Endothelial cell of umbilical vein (primary cell): ENCODE results near the gene DNAH3. TPM values are rescaled to one million over a fixed set of nuclear protein-coding genes. Genes with fewer than 3 reads are reported as not detected.

ENCODE experiments used
- BruUV-seq: library from RNA; stranded (reverse); fragments of 400-500 nt; replicated peaks from 2 replicates; lab custom pipeline; 2021; lab: Mats Ljungman, UMichigan
- CTCF ChIA-PET: fragments of 300-600, 350-600 bp; sonication (Branson Sonifier 250); formaldehyde crosslinking; loops from one replicate; lab custom pipeline; 2021; ENCODE audit warnings: antibody characterized with exemption, inconsistent platforms; lab: Charles Lee
- POLR2A ChIA-PET: fragments of 300-600, 350-600 bp; sonication (Branson Sonifier 250); formaldehyde crosslinking; loops from one replicate; lab custom pipeline; 2021; ENCODE audit warnings: antibody characterized with exemption, inconsistent platforms; lab: Charles Lee
- DNase-seq: peaks from one replicate; pipeline ENCODE4 v3.0.0-alpha.2; 2011; ENCODE audit warnings: low read depth, low spot score
- FAIRE-seq: peaks from 2 replicates; lab custom pipeline; 2011; peaks lifted over from hg19 to GRCh38; lab: Jason Lieb, UNC
- H2AFZ ChIP-seq: 2 replicates; pipeline ENCODE4 v1.6.0; 2012; ENCODE audit warnings: low read depth, low read length, control low read depth, inconsistent platforms
- H3K27ac ChIP-seq: 2 replicates; pipeline ENCODE4 v1.5.1; 2011; ENCODE audit warnings: low read depth, mild to moderate bottlenecking, control low read depth, low read length, moderate library complexity; ENCODE audit not compliant: insufficient read depth
- H3K27me3 ChIP-seq, 2 experiments: 2 replicates each; pipeline versions ENCODE4 v1.6.0 to v1.6.1; 2011; ENCODE audit warnings: low read length in 2 of 2, mixed read lengths in 1 of 2; ENCODE audit not compliant: control insufficient read depth in 2 of 2, insufficient read depth in 2 of 2
- H3K36me3 ChIP-seq, 2 experiments: 2 replicates in 1 of 2; 3 replicates in 1 of 2; pipeline ENCODE4 v1.5.1; 2011; ENCODE audit warnings: low read length in 2 of 2, mild to moderate bottlenecking in 1 of 2, moderate library complexity in 1 of 2; ENCODE audit not compliant: control insufficient read depth in 2 of 2, insufficient read depth in 2 of 2; ENCODE audit errors: extremely low read depth in 1 of 2
- H3K4me1 ChIP-seq: 3 replicates; pipeline ENCODE4 v1.5.1; 2011; ENCODE audit warnings: mild to moderate bottlenecking, low read length; ENCODE audit not compliant: control insufficient read depth, insufficient read depth; ENCODE audit errors: extremely low read depth
- H3K4me2 ChIP-seq: 2 replicates; pipeline ENCODE4 v1.6.1; 2011; ENCODE audit warnings: low read length, control low read depth, mixed read lengths; ENCODE audit not compliant: insufficient read depth
- H3K4me3 ChIP-seq, 3 experiments: fragments of 200-600 bp in 1 of 3; sonication (generic), shearing (Covaris generic) in 1 of 3; replicated peaks in 1 of 3; 2 replicates each; pipeline ENCODE4 v1.5.1; 2011 to 2016; ENCODE audit warnings: control low read depth in 3 of 3, low read length in 3 of 3, mild to moderate bottlenecking in 2 of 3, inconsistent platforms in 1 of 3, low read depth in 1 of 3, moderate library complexity in 1 of 3; ENCODE audit not compliant: insufficient read depth in 1 of 3
- H3K79me2 ChIP-seq: 2 replicates; pipeline ENCODE4 v1.6.0; 2012; ENCODE audit warnings: low read length, inconsistent platforms; ENCODE audit not compliant: control insufficient read depth, insufficient read depth
- H3K9ac ChIP-seq: replicated peaks from 2 replicates; pipeline ENCODE3; 2011; ENCODE audit warnings: low read length, control low read depth; ENCODE audit not compliant: insufficient read depth; ENCODE audit errors: extremely low read depth
- H3K9me1 ChIP-seq: replicated peaks from 3 replicates; pipeline ENCODE4 v1.6.0; 2011; ENCODE audit warnings: mild to moderate bottlenecking, low read length; ENCODE audit not compliant: control insufficient read depth, insufficient read depth; ENCODE audit errors: extremely low read depth
- H3K9me3 ChIP-seq: replicated peaks from 2 replicates; pipeline ENCODE4 v1.5.1; 2012; ENCODE audit warnings: low read length, inconsistent platforms; ENCODE audit not compliant: control insufficient read depth, insufficient read depth
- H4K20me1 ChIP-seq: replicated peaks from 2 replicates; pipeline ENCODE3; 2011; ENCODE audit warnings: mild to moderate bottlenecking, low read length; ENCODE audit not compliant: control insufficient read depth, insufficient read depth; ENCODE audit errors: extremely low read depth
- EZH2 ChIP-seq: IDR thresholded peaks from 2 replicates; pipeline ENCODE4 v1.6.1; 2012; ENCODE audit warnings: borderline replicate concordance, low read depth, mild to moderate bottlenecking, moderate library complexity, low read length, inconsistent platforms; ENCODE audit not compliant: severe bottlenecking
- FOS ChIP-seq: IDR thresholded peaks from 2 replicates; pipeline ENCODE4 v1.6.1; 2011; ENCODE audit warnings: mild to moderate bottlenecking, low read length, moderate library complexity, borderline replicate concordance; ENCODE audit not compliant: insufficient read depth
- GATA2 ChIP-seq: IDR thresholded peaks from 2 replicates; pipeline ENCODE4 v1.7.0; 2011; ENCODE audit warnings: low read depth, mild to moderate bottlenecking, moderate library complexity, mixed read lengths, low read length; ENCODE audit not compliant: insufficient read length, insufficient read depth
- JUN ChIP-seq: IDR thresholded peaks from 2 replicates; pipeline ENCODE4 v1.6.1; 2011; ENCODE audit warnings: borderline replicate concordance, low read depth; ENCODE audit not compliant: insufficient read length, insufficient read depth
- MYC ChIP-seq: IDR thresholded peaks from one replicate; pipeline ENCODE4 v1.6.1; 2011; ENCODE audit warnings: mild to moderate bottlenecking, low read depth, low read length
- POLR2A ChIP-seq: IDR thresholded peaks from 2 replicates; pipeline ENCODE4 v1.6.1; 2012; ENCODE audit warnings: low read depth, mild to moderate bottlenecking, control low read depth, low read length
- POLR2AphosphoS5 ChIP-seq: IDR thresholded peaks from 2 replicates; pipeline ENCODE4 v1.6.1; 2012; ENCODE audit warnings: low read depth, mild to moderate bottlenecking, control low read depth, low read length, moderate library complexity; ENCODE audit not compliant: insufficient read depth
- dilution Hi-C: fragments of 300-500 bp; cut with MboI; formaldehyde crosslinking; loops from one replicate; pipeline ENCODE4 v1.15.0; 2019; ENCODE audit warnings: low sequenced_read_pairs; ENCODE audit not compliant: extremely low pct_ligation_motif_present
- intact Hi-C: fragments of 100-400 bp; cut with micrococcal nuclease; formaldehyde crosslinking; loops from one replicate; pipeline ENCODE4 v1.10.0; 2022
- polyA plus RNA-seq, 4 experiments: library from polyadenylated mRNA; depleted of rRNA in 3 of 4; stranded (reverse) in 3 of 4; unstranded in 1 of 4; fragments of >200 nt; gene quantifications; 2 replicates each; pipeline versions ENCODE4 v1.2.1 to v1.2.3, GENCODE V29; 2011 to 2012; ENCODE audit warnings: missing spikeins in 1 of 4
- total RNA-seq: library from RNA; stranded (reverse); gene quantifications from 2 replicates; pipeline ENCODE4 v1.2.3, GENCODE V29; 2021
- TF ChIP-seq, protein P1 (sequence below), 2 donors: IDR thresholded peaks; 1 replicate in 1 of 2; 2 replicates in 1 of 2; pipeline ENCODE4 v1.5.1; 2011; ENCODE audit warnings: low read length in 2 of 2, mild to moderate bottlenecking in 2 of 2, moderate library complexity in 2 of 2, control low read depth in 1 of 2, inconsistent platforms in 1 of 2, low read depth in 1 of 2; ENCODE audit not compliant: insufficient read depth in 1 of 2; ENCODE audit errors: extremely low read depth in 1 of 2
- TF ChIP-seq, protein P2 (sequence below): IDR thresholded peaks from 2 replicates; pipeline ENCODE4 v1.6.1; 2011; ENCODE audit not compliant: insufficient read depth, insufficient read length

DNAH3 gene
- total and polyA plus RNA-seq, 2 donors (not counting 3 experiments of a cell fraction or from before 2014, with no cell fraction given): not detected

- no peak overlapping the region for H3K4me2 ChIP-seq
- no peak overlapping the region for H3K27ac ChIP-seq
- no peaks in the 10 kb centered on the region for H3K36me3 ChIP-seq
- no peak for TF ChIP-seq POLR2A
- TF ChIP-seq FOS: no peak
- TF ChIP-seq GATA2: no peak
- TF ChIP-seq, protein P1, sequence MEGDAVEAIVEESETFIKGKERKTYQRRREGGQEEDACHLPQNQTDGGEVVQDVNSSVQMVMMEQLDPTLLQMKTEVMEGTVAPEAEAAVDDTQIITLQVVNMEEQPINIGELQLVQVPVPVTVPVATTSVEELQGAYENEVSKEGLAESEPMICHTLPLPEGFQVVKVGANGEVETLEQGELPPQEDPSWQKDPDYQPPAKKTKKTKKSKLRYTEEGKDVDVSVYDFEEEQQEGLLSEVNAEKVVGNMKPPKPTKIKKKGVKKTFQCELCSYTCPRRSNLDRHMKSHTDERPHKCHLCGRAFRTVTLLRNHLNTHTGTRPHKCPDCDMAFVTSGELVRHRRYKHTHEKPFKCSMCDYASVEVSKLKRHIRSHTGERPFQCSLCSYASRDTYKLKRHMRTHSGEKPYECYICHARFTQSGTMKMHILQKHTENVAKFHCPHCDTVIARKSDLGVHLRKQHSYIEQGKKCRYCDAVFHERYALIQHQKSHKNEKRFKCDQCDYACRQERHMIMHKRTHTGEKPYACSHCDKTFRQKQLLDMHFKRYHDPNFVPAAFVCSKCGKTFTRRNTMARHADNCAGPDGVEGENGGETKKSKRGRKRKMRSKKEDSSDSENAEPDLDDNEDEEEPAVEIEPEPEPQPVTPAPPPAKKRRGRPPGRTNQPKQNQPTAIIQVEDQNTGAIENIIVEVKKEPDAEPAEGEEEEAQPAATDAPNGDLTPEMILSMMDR (IDR thresholded peaks at IDR 0.05; ENCODE audit: extremely low read depth in 1 of 2, insufficient read depth in 1 of 2, low read depth in 1 of 2, low read length in 2 of 2): no peak
- TF ChIP-seq POLR2AphosphoS5: no peak
- TF ChIP-seq EZH2: no peak
- TF ChIP-seq, protein P2, sequence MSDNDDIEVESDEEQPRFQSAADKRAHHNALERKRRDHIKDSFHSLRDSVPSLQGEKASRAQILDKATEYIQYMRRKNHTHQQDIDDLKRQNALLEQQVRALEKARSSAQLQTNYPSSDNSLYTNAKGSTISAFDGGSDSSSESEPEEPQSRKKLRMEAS: no peak
- no peak for TF ChIP-seq MYC
- no peak for TF ChIP-seq JUN
- ChIA-PET POLR2A (no interaction called here), CTCF (no interaction called here)
- no peaks in the 10 kb centered on the region for H4K20me1 ChIP-seq
- no peak for DNase-seq
- H3K27me3 ChIP-seq: peaks cover 0 to 3% of the 10 kb centered on the region in 2 experiments
- dilution Hi-C loops: no loop called here
- no peaks in the 10 kb centered on the region for H3K9me3 ChIP-seq
- H3K4me3 ChIP-seq: no peak overlapping the region
- H2AFZ ChIP-seq: no peak overlapping the region
- H3K9ac ChIP-seq: no peak overlapping the region
- BruUV-seq: no TSS peak
- no peaks in the 10 kb centered on the region for H3K4me1 ChIP-seq
- FAIRE-seq: no peak
- intact Hi-C loops: no loop called here
- H3K79me2 ChIP-seq: no peaks in the 10 kb centered on the region
- no peaks in the 10 kb centered on the region for H3K9me1 ChIP-seq
These were observed 80.1 kb downstream of the DNAH3 start for GRCh38 chr16:21070564-21070963.
